GM12874 (cell line): ENCODE measurements around the gene ICAM2.

Source experiments
- CTCF ChIP-seq: IDR thresholded peaks from 2 replicates; pipeline ENCODE4 v1.5.1; 2011; ENCODE audit warnings: low read depth, mild to moderate bottlenecking, control low read depth, low read length, moderate library complexity; ENCODE audit not compliant: insufficient read depth

The ICAM2 gene

GRCh38 chr17:64008346-64008745 is 12.1 kb downstream of the ICAM2 start:
- TF ChIP-seq CTCF: no peak

GRCh38 chr17:64007838-64008282 is 12.6 kb downstream of the ICAM2 start:
- TF ChIP-seq CTCF: no peak

GRCh38 chr17:64006361-64007088 is 13.9 kb downstream of the ICAM2 start:
- TF ChIP-seq CTCF: no peak

GRCh38 chr17:64005734-64006167 is 14.7 kb downstream of the ICAM2 start:
- no peak for TF ChIP-seq CTCF

- TF ChIP-seq CTCF: no peak
Measured at GRCh38 chr17:64004903-64005733, 15.3 kb downstream of the ICAM2 start.

GRCh38 chr17:64004218-64004770 is 16.1 kb downstream of the ICAM2 start:
- TF ChIP-seq CTCF: no peak

GRCh38 chr17:64003526-64004121 is 16.8 kb downstream of the ICAM2 start:
- no peak for TF ChIP-seq CTCF
